RWPE2 (cell line): ENCODE results near the gene C14orf132.

Experiments used
- ATAC-seq: fragments of 200-7000 bp; cut with Tn5 transposase; 3 replicates; pipeline ENCODE4 v1.9.1; 2021; ENCODE audit warnings: low read depth
- DNase-seq: peaks from one replicate; pipeline ENCODE4 v3.0.0-alpha.2; 2020; ENCODE audit warnings: low spot score
- H3K27ac ChIP-seq: fragments of 450-650 bp; 2 replicates; pipeline ENCODE4 v1.5.1; 2017; ENCODE audit warnings: mild to moderate bottlenecking; ENCODE audit not compliant: poor library complexity, severe bottlenecking
- H3K27me3 ChIP-seq: fragments of 250-450 bp; sonication (Bioruptor Pico); 2 replicates; pipeline ENCODE4 v1.5.1; 2021; ENCODE audit warnings: mild to moderate bottlenecking, moderate library complexity; ENCODE audit not compliant: insufficient read depth, poor library complexity, severe bottlenecking
- H3K36me3 ChIP-seq: fragments of 250-450 bp; sonication (Bioruptor Pico); 2 replicates; pipeline ENCODE4 v1.5.1; 2020; ENCODE audit warnings: low read depth, mild to moderate bottlenecking, moderate library complexity
- H3K4me1 ChIP-seq: fragments of 250-450 bp; sonication (Bioruptor Pico); 2 replicates; pipeline ENCODE4 v1.5.1; 2021; ENCODE audit warnings: mild to moderate bottlenecking, moderate library complexity; ENCODE audit not compliant: insufficient read depth, poor library complexity, severe bottlenecking
- H3K4me3 ChIP-seq: fragments of 250-450 bp; sonication (Bioruptor Pico); 2 replicates; pipeline ENCODE4 v1.5.1; 2021; ENCODE audit warnings: mild to moderate bottlenecking, moderate library complexity; ENCODE audit not compliant: severe bottlenecking
- H3K9me3 ChIP-seq: fragments of 250-450 bp; sonication (Bioruptor Pico); 2 replicates; pipeline ENCODE4 v1.5.1; 2021; ENCODE audit warnings: mild to moderate bottlenecking, moderate library complexity; ENCODE audit not compliant: severe bottlenecking
- TF ChIP-seq, protein P1 (sequence below): fragments of 450-650 bp; IDR thresholded peaks from one replicate; pipeline ENCODE4 v1.5.1; 2017; ENCODE audit warnings: mild to moderate bottlenecking, moderate library complexity; ENCODE audit not compliant: poor library complexity, severe bottlenecking

The C14orf132 gene

DNA sequence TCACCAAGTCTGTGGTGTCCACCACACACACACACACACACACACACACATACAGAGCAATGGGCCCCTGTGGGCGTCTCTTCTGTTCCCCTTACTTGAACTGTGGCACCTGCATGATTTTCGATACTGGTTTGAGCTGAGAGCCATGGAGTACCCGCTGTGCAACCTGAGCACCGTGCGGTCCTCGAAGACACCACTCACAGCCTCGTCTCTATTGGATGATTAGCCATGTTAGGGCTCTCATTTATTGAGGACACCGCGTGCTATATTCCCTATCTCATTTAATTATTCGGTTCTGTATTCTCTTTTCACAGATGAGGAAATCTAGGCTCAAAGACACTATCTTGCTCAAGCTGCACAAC, 623 bp upstream of the C14orf132 start:
- ATAC-seq (peak; percentile 30), DNase-seq (no peak)
- TF ChIP-seq, protein P1, sequence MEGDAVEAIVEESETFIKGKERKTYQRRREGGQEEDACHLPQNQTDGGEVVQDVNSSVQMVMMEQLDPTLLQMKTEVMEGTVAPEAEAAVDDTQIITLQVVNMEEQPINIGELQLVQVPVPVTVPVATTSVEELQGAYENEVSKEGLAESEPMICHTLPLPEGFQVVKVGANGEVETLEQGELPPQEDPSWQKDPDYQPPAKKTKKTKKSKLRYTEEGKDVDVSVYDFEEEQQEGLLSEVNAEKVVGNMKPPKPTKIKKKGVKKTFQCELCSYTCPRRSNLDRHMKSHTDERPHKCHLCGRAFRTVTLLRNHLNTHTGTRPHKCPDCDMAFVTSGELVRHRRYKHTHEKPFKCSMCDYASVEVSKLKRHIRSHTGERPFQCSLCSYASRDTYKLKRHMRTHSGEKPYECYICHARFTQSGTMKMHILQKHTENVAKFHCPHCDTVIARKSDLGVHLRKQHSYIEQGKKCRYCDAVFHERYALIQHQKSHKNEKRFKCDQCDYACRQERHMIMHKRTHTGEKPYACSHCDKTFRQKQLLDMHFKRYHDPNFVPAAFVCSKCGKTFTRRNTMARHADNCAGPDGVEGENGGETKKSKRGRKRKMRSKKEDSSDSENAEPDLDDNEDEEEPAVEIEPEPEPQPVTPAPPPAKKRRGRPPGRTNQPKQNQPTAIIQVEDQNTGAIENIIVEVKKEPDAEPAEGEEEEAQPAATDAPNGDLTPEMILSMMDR, result no peak
- no peaks in the 10 kb centered on the region for H3K9me3 ChIP-seq
- H3K4me1 ChIP-seq, result no peaks in the 10 kb centered on the region
- no peaks in the 10 kb centered on the region for H3K36me3 ChIP-seq
- H3K4me3 ChIP-seq, result peak overlapping the region; percentile 38
- H3K27me3 ChIP-seq, result peaks cover 47% of the 10 kb centered on the region
- H3K27ac ChIP-seq, result no peak overlapping the region

DNA sequence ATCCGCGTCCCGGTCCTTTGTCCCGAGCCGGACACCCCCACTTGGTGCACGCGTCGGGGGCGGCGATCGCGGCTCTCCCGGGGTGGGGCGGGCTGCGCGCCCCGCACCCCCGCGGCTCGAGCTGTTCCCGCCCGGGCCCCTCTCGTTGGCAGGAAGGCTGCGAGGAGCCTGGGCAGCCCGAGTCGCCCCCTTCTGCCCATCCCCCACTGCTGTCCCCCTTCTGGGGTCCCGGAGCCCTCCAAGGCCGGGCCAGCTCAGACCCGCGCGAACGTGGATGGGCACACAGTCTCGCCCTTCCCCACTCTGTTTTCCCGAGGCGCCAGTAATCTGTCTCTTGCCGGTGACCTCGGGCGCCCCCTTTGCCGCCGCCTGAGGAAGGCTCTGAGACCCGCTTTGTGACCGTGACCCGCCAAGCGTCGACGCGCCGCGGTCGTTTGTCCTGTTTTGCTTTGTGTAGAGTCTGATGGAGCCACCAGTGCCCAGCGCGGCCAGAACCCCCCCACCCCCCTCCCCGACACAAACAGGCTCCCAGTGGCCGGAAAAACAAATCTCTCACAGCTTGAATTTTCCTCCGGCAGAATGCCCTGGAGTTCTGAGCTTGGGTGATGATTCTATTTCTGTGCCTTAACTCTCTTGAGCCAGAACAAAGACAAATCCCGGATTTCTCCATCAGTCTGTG, 610 bp downstream of the C14orf132 start:
- ATAC-seq (peak; percentile 6; the same call in 2 of the 3 replicates), DNase-seq (no peak)
- H3K9me3 ChIP-seq, result no peaks in the 10 kb centered on the region
- H3K27me3 ChIP-seq, result peaks cover 47% of the 10 kb centered on the region
- no peak overlapping the region for H3K27ac ChIP-seq
- TF ChIP-seq, protein P1, result peak; percentile 35
- H3K4me3 ChIP-seq, result peak overlapping the region; percentile 38
- no peaks in the 10 kb centered on the region for H3K36me3 ChIP-seq
- no peaks in the 10 kb centered on the region for H3K4me1 ChIP-seq

DNA sequence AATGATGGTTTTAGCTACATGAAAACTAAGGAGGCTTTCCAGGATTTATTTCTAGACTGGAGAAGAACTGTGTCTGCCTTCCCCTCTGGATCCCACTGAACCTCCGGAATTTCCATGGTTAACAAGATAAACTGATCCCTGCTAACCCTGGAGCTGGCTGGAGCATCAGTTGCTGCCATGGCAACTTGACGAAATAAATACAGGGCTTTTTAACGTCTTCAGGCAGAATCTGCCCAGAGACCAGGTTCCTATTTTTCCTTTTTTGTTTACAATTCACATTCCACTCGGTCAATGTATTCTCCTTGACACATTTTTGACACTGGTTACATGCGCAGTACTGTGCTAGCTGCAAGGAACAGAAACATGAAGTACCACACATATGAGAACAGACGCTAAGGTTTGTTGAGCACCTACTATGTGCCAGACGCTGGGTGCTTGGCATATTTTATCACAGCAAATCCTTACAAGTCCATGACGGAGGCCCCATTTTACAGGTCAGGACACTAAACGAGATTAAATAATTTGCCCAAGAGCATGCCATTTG, 1.7 kb downstream of the C14orf132 start:
- Histone ChIP-seq H3K27ac (no peak overlapping the region), H3K4me3 (no peak overlapping the region), H3K27me3 (peaks cover 47% of the 10 kb centered on the region), H3K36me3 (no peaks in the 10 kb centered on the region), H3K4me1 (no peaks in the 10 kb centered on the region), H3K9me3 (no peaks in the 10 kb centered on the region)
- TF ChIP-seq, protein P1, result no peak
- ATAC-seq, result no peak
- no peak for DNase-seq

DNA sequence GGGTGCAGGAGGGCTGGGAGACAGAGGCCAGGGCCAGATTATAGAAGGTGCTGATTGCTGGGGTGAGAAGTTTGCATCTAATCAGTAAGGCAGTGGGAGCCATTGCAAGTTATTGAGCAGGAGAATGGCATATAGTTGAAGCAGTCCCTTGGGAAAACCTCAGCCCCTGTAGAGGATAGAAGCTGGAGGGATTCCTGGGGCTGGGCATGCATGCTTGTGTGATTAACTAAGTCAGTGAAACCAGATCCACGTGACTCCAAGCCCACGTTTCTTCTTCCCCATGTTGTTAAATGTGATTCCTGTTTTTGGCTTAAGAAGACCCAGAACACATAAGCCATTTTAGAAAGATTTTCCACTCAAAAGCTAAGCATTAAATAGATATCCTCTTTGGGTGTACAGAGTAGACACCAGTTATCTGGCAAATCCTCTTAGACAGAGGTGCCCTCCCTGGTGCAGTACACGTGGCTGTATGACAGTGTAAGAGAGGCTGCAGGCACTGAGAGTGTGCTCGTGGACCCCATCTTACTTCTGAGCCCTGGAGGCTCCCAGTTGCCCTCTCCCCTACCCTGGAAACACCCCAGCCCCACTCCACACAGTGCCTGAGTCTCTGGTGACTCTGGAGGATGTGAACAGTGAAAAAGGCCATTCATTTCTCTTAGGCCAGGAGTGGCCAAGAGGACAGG, 3.2 kb downstream of the C14orf132 start:
- Histone ChIP-seq H3K4me1 (no peaks in the 10 kb centered on the region), H3K36me3 (no peaks in the 10 kb centered on the region), H3K4me3 (no peak overlapping the region), H3K9me3 (no peaks in the 10 kb centered on the region), H3K27me3 (peaks cover 38% of the 10 kb centered on the region), H3K27ac (no peak overlapping the region)
- TF ChIP-seq, protein P1, result no peak
- DNase-seq (no peak), ATAC-seq (no peak)

DNA sequence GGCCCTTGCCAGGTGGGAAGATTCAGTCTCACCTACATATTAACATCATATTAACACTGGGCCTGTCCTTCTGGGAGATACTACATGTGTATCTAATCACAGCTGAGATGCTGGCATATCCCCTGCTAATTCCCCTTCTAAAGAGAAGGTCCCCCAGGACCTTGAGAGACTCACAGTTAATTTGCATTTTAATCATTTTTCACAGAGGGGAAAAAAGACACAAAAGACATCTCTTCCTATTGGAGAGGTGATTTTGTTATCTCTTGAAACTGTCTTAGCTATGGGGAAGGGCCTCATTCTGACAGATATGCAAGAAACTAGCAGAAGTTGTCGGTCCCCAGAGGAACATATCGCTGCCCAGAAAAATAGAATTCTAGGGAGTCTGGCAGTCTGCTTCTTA, 7.5 kb downstream of the C14orf132 start:
- no peaks in the 10 kb centered on the region for H3K4me1 ChIP-seq
- DNase-seq (no peak), ATAC-seq (no peak)
- H3K36me3 ChIP-seq, result no peaks in the 10 kb centered on the region
- TF ChIP-seq, protein P1, result no peak
- no peak overlapping the region for H3K4me3 ChIP-seq
- H3K9me3 ChIP-seq, result no peaks in the 10 kb centered on the region
- H3K27me3 ChIP-seq, result peaks cover 2% of the 10 kb centered on the region
- no peak overlapping the region for H3K27ac ChIP-seq
